HFF-Myc (cell line): ENCODE data around the gene ZNF385D.

Source experiments
- DNase-seq: peaks from one replicate; pipeline ENCODE4 v3.0.0-alpha.2; 2011; ENCODE audit warnings: low read depth; ENCODE audit errors: extremely low read depth
- H3K4me3 ChIP-seq: replicated peaks from 2 replicates; pipeline ENCODE4 v1.5.1; 2011; ENCODE audit warnings: low read depth, mild to moderate bottlenecking, control low read depth, low read length
- TF ChIP-seq, protein P1 (sequence below): IDR thresholded peaks from 2 replicates; pipeline ENCODE4 v1.5.1; 2012; ENCODE audit warnings: mild to moderate bottlenecking, low read depth, low read length, control low read depth; ENCODE audit errors: missing control alignments

Gene ZNF385D

DNA sequence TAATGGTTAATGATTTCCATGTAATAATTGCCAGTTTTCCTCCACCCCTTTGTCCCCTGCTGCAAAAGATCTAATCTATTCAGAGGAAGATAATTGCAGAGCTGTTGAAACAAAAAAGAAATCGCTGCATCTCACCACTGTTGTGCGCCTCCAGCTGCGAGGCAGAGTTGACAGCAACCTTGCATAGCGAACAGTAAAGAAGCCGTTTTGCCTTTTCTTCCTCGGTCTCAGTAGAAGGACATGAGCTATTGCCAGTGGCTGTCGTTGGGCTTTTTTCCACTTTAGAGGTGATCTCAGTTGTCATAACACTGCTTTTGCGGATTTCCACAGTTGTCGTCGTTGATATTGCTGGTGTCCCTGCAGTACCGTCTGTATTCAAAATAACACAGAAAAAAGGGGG lies 314.2 kb downstream of the ZNF385D start:
- DNase-seq, result no peak
- TF ChIP-seq, protein P1, sequence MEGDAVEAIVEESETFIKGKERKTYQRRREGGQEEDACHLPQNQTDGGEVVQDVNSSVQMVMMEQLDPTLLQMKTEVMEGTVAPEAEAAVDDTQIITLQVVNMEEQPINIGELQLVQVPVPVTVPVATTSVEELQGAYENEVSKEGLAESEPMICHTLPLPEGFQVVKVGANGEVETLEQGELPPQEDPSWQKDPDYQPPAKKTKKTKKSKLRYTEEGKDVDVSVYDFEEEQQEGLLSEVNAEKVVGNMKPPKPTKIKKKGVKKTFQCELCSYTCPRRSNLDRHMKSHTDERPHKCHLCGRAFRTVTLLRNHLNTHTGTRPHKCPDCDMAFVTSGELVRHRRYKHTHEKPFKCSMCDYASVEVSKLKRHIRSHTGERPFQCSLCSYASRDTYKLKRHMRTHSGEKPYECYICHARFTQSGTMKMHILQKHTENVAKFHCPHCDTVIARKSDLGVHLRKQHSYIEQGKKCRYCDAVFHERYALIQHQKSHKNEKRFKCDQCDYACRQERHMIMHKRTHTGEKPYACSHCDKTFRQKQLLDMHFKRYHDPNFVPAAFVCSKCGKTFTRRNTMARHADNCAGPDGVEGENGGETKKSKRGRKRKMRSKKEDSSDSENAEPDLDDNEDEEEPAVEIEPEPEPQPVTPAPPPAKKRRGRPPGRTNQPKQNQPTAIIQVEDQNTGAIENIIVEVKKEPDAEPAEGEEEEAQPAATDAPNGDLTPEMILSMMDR, result no peak
- H3K4me3 ChIP-seq, result no peak overlapping the region

- DNase-seq, result peak; percentile 67
- TF ChIP-seq, protein P1, result no peak
Observed at GRCh38 chr3:21435871-21436270, 315.1 kb downstream of the ZNF385D start.

DNA sequence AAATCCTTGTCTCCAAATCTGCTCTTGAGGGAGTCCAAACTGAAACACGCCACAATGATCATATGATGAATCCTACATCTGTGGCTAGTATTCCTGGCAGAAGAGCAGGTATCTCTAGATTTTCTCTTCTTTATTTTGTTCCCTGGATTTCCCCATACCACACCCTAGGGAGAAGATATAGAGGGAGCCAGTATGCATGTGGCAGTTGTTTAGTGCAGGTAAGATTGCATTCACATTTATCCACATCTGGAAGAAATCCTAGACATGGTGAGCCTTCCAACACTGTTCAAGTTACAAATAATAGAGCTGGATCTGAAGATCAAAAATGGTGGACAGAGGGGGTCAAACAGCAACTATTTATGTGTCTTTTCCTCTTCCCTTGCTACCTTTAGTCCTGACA lies 316.7 kb downstream of the ZNF385D start:
- no peak overlapping the region for H3K4me3 ChIP-seq
- no peak for DNase-seq
- TF ChIP-seq, protein P1, result no peak

More at GRCh38 chr3:21435871-21436270, 315.1 kb downstream of the ZNF385D start:
- no peak overlapping the region for H3K4me3 ChIP-seq

GRCh38 chr3:21433751-21434150 lies 317.3 kb downstream of the ZNF385D start:
- DNase-seq, result no peak
- no peak overlapping the region for H3K4me3 ChIP-seq
- TF ChIP-seq, protein P1, result no peak

- no peak for DNase-seq
- H3K4me3 ChIP-seq, result no peak overlapping the region
- TF ChIP-seq, protein P1, result no peak
Observed at GRCh38 chr3:21426920-21427319, 324.1 kb downstream of the ZNF385D start.

DNA sequence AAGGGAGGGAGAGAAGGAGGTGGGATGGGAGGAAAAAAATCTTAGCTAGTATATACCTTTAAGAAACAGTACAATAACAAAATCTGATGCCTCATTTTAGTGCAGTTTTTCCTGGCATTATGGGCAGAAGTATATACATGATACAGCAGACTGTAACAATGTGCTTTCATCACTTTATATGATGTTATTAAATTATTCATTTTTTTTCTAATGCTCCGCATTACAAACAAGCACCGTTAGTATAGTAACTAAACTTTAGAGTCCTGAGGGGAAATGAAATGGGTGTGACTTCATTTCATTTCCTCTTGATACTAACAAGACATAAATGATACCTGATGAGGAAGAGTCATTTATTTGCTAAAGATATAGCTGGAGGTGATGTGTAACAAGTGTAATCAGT lies 325.3 kb downstream of the ZNF385D start:
- TF ChIP-seq, protein P1, result no peak
- no peak overlapping the region for H3K4me3 ChIP-seq
- DNase-seq, result no peak

GRCh38 chr3:21421096-21421495 lies 329.9 kb downstream of the ZNF385D start:
- no peak for DNase-seq
- H3K4me3 ChIP-seq, result no peak overlapping the region
- TF ChIP-seq, protein P1, result no peak
